RPMI7951 (cell line): ENCODE data around the gene KRT82. TPM values are rescaled to one million over a fixed set of nuclear protein-coding genes. Genes with fewer than 3 reads are reported as not detected.

ENCODE experiments used
- DNase-seq: peaks from one replicate; pipeline ENCODE4 v3.0.0-alpha.2; 2012; ENCODE audit warnings: low read depth
- total RNA-seq: library from RNA; depleted of rRNA; stranded (reverse); fragments of >200 nt; shearing (Covaris generic); gene quantifications from 2 replicates; pipeline ENCODE4 v1.2.3, GENCODE V29; 2014

Gene KRT82
- total RNA-seq, 1 experiment from 2014 or later: not detected

DNA sequence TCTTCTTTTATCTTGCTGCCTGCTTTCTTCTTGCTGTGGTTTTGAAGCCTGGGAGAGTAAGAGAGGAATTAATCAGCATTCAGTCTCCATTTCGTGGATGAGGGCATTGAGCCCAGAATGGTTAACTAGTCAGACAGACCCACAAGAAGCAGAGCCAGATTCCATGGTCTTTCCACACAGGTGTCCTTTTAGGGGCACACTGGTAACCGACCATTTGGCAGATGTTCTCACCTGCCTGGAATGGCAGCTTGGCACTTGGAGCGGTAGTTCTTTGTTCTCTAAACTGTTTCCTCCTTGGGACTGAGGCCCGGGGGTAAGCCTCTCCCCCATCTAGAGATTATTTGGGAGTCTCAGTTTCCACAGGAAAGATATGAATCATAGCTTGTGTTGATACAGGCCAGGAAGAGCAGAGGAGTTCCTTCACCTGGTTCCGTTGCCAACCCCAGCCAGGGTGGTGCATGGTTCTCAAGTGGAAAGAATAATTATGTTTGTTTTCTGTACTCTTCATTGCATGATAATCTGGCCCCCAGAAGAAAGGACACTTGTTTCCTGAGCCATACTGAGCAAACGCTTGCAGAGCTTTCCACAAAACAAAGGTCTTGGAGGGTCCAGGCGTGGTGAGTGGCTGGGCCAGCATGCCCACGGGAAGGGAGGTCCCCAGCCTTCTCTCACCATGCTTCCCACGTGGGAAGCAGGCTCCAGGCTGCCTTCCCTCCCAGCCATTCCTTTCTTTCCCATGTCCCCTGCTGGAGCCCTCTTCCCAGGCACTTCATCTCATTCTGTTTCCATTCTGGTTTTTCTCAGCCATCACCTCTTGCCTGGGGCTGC lies 30.1 kb upstream of the KRT82 start:
- DNase-seq: peak; percentile 7

DNA sequence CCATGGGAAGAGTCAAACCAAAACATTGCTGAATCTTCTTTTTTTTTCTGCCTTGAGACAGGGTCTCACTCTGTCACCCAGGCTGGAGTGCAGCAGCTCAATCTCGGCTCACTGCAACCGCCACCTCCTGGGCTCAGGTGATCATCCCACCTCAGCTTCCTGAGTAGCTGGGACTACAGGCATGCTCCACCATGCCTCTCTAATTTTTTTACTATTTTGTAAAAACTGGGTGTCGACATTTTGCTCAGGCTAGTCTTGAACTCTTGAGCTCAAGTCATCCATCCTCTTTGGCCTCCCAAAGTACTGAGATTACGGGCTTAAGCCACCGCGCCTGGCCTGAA lies 29.5 kb upstream of the KRT82 start:
- DNase-seq: no peak

DNA sequence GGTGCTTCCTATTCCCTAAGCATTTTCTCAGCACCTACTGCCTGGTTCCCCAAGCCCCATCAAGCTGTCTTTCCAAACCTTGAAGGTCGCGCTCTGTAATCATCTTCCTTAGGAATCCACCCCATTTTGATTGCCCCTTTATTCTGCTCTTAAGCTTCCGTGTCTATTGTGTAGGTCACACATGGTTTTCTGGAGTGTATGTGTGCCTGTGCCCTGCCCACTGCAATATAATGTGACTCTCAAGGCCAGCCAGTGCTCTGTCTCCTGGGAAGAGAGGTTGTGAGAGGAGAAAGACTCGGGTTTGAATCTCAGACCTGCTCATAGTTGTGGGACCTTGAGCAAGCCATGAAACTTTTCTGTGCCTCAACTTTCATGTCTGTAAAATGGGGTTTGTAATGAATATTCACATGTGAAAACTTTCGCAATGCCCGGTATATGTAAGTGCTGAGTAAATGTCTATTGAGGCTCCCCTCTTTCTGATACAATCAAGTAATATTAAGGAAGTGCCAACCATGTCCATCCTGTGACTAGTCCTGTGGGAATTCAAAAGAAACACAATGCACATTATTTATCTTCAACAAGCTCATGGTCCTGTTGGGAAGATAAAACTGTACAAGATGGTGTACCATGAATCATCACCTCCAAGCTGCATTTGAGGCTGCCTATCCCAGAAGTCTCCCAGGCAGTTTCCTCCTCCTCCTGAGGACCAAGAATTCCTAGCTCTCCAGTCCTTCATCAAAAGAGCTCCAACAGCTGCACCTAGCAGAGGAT lies 28.8 kb upstream of the KRT82 start:
- DNase-seq: no peak

DNA sequence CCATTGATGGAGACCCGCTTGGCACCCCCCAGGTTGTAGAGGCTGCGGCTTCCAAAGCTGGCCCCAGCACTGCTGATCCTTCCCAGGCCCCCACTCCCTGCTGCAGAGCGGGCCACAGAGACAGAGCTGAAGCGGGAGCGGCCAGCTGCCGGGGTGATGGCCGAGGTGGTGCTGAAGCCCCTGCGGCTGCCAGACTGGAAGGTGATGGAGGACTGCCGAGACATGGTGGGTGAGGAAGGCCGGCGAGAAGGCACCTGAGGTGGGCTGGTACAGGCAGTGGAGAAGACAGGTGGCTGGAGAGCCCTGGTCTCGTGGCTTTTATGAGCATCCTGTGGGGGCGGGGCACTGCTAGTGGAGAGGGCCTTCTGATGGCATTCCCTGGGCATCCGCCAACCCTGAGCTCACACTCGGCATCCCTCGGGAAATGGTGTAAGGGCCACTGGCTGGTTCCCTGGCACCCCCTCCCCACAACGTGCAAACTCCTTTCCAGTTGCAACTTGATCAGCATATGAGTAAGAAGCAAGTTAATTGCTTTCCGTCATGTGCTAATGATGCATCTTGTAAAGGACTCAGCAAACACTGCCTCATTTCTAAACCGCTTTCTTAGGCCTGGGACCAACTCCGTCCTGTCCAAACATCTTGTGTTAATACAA lies 28.1 kb upstream of the KRT82 start, which contains the start of gene KRT75:
Gene KRT75, minus strand, starts transcription at position 291 of the 653 bp plus-strand sequence. Its CDS starts 67 bp downstream, at position 224.
- DNase-seq: no peak

DNA sequence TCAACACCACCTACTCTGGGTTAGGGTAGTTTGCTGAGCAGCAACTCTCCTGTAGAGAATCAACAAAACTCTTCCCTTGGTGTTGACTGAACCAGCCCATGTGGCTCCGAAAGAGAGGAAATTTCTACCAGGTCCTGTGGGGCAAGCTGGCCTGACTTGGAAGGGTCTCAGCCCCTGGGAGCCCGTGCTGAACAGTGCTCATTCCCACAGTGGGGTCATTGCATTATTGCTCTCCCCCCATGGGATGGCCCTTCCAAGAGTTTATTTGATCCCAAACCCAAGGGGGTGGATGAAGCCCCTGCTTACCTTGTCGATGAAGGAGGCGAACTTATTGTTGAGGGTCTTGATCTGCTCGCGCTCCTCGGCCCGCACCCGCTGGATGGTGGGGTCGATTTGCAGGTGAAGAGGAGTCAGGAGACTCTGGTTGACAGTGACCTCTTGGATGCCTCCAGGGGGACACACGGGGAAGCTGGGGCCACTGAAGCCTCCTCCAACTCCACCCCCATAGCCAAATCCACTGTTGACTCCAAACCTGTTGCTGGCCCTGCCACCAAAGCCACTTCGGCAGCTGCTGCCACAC lies 27.5 kb upstream of the KRT82 start:
- no peak for DNase-seq

DNA sequence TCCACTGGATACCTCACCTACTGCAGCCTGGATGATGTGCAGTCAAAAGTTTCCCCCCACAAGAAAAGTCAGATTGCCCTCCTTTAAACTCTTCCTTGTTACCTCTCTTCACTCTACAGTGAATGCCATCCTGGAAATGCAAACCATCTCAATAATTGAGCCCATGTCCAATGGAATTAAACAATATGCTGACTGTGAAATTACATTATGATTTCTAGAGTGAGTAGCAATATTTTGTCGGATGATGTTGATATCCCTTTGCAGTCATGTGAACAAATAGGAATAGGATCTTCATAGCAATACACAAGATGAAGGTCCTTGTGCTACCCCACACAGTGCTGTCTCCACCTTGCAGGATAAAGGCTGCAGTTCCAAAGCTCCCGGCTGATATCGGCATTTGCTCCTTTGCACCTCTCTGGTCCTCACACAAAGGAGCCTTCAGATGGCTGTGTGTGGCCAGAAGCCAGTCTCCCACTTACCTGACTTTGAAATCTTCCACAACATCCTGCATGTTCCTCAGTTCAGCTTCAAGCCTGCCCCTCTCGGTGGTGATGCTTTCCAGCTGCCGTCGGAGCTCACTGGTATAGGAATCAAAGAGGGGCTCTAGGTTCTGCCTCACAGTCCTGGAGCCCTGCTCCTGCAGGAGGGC lies 26.5 kb upstream of the KRT82 start:
- no peak for DNase-seq

DNA sequence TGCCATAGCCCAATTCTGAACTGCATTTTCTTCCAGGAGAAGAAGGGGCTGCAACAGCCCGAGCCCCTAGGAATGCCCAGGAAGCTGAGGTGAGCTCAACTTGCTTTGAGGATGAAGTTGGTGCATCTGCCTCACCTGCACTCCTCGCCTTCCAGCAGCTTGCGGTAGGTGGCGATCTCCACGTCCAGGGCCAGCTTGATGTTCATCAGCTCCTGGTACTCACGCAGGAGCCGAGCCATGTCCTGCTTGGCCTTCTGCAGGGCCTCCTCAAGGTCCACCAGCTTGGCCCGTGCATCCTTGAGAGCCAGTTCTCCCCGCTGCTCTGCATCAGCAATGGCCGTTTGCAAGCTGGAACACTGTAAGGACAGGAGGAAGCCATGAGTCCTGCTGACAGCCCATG lies 22.0 kb upstream of the KRT82 start:
- no peak for DNase-seq

DNA sequence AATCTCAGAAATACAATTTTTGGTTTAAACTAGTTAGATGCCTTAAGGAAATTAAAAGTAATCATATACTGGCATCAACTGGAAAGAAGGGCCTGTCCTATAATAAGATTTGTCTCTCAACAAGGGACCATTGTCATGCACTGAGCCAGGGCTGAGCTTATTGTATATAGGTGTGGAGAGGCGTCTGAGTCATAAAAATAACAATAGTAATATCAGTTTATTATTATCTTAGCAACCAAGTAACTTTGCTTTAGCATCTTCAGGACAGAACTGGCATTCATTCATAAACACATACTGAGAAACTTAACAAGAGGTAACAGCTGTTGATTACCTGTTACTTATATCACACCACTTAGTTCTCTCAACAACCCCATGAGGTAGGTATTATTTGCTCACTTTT lies 20.9 kb upstream of the KRT82 start:
- no peak for DNase-seq

DNA sequence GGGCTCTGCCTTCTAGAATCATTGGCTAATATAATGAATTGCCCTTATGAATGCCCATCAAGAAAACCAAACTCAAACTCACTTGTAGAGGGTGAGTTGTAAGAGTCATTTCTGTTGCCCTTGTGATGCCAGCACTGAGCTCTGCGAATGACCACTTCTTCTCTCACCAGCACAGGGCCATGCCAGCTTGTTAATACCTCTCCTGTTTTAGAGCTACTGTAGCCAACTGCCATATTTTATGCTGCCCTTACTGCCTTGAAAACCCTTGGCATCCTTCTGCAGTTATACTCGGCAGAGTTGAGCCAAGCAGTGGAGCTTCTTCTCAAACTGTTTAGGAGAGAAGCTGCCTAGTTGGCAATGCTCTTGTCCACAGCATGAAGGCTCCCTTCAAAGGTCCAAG lies 19.9 kb upstream of the KRT82 start:
- no peak for DNase-seq

DNA sequence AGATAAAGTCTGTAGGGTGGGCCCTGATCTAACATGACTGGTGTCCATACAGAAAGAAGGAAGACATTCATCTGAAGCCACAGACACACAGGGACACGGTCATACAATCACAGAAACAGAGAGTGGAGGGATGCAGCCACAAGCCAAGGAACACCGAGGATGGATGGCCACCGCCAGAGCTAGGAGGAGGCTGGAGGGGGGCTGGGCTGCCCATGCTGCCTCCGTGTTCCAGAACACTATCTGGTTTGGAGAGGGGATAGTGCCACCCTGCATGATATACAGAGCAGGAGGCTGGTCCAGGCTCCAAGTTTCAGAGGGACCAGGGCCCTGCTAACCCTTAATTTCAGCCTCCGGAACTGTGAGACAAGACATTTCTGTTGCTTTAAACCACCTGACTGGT lies 19.3 kb upstream of the KRT82 start:
- no peak for DNase-seq

DNA sequence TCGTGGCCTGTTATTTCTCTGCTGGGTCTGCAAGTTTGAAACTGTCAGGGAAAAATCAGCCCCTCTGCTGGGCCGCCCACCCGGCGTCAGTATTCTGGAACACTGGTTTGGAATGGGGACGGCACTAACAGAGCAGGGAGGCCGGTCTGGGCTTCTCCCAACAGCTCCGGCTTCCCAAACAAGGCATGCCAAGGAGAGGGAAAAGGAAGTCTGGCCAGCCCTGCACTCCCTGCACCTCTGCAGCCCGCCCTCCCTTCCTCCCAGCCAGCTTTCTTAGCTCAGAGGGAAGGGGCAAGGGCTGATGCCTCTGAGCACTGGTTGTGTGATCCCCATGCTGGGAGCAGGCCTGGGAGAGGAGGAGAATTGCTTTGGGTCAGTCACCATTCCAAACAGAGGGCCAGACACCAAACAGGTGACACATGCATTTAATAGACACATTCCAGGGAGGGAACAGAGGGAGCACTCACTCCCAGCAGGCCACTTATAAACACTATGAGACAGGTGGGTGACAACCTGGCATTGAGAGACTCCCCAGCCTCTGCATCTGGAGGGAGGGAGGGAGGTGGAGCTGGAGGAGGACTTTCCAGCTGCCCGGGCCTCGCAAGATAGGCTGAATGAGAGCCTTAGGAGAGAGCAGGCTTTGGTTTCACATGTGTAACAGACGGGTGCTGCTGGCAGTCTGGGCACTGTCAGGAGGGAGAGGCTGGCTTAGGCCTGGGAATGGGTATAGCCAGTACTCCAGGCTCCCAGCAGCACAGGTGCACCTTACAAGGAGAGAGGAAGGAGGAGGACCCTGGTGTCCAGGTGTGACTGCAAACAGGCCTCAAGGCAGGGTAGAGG lies 17.7 kb upstream of the KRT82 start:
- DNase-seq: no peak

DNA sequence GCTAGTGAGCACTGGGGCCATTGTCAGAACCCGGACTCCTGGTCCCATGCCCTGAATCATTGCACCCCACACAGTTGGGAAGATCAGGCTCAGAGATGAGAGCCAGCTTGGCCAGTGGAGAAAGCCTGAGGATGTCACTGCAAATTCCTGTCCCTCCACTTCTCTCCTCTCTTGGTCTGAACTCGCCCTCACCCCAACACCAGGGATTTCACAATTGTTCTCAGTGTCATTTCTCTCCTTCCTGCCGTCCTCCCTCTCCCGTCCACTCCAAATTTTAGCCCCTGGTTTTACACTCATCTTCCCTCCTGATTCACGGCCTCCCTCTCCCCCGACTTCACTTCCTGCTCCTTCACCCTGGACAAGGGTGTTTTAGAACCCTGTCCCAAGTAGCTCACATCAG lies 16.9 kb upstream of the KRT82 start:
- no peak for DNase-seq

DNA sequence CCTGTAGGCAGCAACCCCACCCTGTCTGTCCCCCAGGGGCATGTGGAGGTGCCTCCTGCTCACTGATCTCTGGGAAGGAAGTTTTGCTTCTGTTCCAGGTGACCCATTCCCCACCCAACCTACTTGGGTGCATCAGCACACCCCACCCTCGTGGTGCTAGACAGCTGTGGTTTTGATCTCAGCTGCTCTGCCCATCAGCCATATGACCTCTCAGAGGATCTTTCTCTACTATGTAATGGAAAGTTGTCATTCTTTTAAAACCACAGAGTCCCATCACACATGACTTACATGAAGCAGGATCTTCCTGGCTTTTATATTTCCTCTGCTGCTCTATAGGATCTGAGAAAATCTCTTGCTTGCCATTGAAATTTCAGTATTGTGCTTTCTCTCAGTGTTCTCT lies 13.5 kb upstream of the KRT82 start:
- DNase-seq: no peak

DNA sequence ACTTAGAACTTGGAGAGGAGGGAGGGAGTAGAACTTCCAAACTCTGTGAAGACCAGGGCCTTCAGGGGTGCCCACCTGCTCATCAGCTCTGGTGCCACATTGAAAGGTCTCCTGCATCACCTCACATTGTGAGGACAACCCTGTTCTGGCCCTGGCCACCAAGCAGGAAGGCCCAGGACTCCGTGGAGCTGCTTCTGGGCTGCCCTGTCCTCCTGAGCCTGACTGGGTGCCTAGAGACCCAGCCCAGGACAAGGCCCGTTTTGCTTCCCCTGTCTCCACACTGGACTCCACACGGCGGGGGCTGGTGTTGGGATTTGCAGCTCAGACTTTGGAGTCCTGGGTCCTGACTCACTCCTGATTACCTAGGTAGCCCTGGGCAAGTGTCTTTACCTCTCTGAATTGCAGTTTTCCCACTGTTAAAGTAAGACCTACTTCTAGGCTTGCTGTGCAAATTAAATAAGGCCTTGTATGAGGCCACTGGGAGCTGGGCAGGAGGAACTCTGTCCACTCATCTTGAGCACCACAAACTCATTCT lies 12.5 kb upstream of the KRT82 start:
- no peak for DNase-seq

DNA sequence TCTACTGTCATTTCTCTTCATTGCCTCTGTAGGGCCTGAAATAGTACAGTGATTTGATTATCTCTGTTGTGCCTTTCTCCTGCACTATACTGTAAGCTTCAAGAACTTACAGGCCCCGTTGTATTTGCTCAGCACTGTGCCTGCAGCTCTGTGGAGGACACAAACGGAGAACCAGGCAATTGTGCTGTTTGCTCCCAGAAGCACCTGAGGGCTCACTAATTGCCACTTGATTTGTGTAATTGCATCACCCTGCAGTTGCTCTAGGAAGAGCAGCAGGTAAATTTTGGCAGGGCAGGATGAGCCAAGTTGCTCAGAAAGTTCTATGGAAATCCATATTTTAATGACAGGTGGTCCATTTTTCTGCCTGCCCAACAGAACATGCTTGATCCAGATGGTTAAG lies 11.6 kb upstream of the KRT82 start:
- no peak for DNase-seq

DNA sequence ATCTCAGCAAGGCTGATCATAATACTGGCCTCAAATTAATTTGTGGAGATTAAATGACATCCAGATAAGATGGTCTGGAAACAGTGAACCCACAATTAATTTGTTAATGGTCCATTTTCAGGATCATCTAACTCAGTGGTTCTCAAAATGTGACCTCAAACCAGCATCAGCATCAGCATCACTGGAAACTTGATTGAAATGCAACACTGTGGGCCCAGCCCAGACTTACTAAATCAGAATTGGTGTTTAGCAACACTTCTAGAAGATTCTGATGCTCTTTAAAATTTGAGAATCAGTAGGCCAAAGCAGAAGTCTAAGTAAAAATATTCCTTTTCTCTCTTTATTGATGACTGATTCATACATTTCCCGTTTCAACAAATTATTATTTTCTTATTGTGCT lies 10.7 kb upstream of the KRT82 start:
- no peak for DNase-seq

DNA sequence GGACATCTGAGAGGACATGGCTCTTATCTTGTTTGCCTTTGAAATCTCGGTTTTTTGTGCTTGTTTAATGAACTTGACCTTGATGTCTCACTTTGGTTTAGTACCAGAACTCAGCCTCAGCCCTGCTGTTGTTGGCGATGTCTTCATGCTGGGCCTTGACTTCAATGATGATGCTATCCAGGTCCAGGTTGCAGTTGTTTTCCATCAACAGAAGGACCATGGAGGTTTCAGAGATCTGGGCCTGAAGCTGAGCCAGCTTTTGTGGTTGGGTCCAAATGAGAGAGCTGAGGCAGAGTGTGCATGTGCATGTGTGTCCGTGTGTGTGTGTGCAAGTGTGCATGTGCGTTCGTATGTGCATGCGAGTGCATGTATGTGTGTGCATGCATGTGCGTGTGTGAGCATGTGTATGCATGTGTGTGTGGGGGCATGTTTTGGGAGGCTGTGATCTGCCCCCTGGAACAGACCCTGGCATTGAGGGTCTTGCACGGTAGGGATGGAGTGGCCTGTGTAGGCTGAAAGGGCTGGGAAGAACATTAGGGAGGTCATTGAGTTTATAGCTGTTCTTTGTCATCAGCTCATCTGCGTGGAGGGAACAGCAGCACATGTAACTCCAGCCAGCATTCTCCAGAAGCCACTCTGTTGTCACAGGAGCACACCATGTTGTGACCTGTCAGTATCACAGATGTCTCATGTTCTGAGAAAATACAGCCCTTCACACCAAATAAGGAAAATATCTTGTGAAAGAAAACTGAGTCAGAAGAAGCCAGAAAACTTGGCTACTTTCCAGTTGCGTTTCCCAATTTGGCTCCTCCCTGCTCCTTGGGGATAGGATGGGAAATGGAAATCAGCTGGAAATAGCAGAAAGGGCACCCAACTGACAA lies 10.0 kb upstream of the KRT82 start:
- DNase-seq: peak; percentile 57

DNA sequence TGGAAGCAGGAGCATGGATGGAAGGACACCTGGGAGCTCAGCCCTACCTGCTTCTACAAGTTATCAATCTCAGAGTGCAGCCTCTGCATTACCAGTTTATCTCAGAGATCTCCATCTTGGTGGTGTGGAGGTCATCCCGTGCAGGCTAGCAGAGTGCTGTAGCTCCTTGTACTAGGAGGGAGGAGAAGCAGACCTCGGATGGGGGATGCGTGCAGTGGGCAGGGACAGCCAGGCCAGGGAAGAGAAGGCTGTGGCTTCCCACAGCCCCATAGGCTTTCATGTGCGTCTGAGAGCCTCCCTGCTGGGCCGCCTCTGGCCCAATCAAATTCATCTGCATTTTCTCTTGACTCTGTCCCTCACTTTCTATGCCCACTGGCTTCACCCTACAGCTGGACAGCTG lies 8.8 kb upstream of the KRT82 start:
- no peak for DNase-seq

DNA sequence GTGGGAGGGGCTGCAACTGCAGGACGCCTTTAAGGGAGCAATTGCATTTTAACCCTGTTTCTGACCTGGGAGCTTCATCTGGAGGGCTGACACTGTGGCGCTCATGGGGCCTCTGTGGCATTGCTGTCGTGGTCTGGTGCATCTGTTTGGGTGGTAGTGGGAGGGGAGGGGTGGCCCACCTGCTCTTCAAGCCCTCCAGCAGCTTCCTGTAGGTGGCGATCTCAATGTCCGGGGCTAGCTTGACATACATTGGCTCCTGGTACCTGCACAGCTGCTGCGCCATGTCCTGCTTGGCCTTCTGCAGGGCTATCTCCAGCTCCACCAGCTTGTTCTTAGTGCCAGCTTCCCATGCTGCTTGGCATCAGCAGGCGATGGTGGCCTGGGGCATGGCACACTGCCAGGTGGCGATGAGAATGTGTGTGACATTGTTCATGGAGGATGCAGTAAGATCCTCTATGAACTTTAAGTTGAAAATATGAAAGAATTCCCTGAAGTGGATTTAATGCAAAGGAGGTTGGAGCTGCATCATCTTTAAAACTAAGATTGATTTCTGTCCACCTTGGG lies 7.7 kb upstream of the KRT82 start:
- DNase-seq: no peak
